ENCODE data around the gene IKBKG. TPM values are rescaled to one million over a fixed set of nuclear protein-coding genes. Genes with fewer than 3 reads are reported as not detected.
"Not testable (repeated sequence)": the region's sequence is repeated elsewhere in the genome, so short reads cannot be mapped to it uniquely, and the experiment has no call there.

The IKBKG gene
- total and polyA plus RNA-seq, 3 donors from 2014 or later: 27.9 to 38.7 (median 28.1) TPM

- intact Hi-C loops (cut with DNase I; ENCODE audit: low total_unique reads): no loop called here
- no peaks in the 10 kb centered on the region for H3K36me3 ChIP-seq (ENCODE audit: low read depth, missing control alignments)
- H3K27me3 ChIP-seq: no peaks in the 10 kb centered on the region
- TF ChIP-seq POLR2A (IDR thresholded peaks at IDR 0.05) (no peak), CTCF (IDR thresholded peaks at IDR 0.05) (no peak)
- H3K9me3 ChIP-seq: no peaks in the 10 kb centered on the region
- H3K27ac ChIP-seq: no peak overlapping the region
- peaks cover 14% of the 10 kb centered on the region for H3K4me1 ChIP-seq
- H3K4me3 ChIP-seq: peak overlapping the region; percentile 64 to 73
- 48 to 66% methylated on average over 15 to 17 of the region's 17 CpGs for WGBS, 2 donors
- no peak for DNase-seq
These were observed 1.6 kb upstream of the IKBKG start for GRCh38 chrX:154545673-154546274.

DNA sequence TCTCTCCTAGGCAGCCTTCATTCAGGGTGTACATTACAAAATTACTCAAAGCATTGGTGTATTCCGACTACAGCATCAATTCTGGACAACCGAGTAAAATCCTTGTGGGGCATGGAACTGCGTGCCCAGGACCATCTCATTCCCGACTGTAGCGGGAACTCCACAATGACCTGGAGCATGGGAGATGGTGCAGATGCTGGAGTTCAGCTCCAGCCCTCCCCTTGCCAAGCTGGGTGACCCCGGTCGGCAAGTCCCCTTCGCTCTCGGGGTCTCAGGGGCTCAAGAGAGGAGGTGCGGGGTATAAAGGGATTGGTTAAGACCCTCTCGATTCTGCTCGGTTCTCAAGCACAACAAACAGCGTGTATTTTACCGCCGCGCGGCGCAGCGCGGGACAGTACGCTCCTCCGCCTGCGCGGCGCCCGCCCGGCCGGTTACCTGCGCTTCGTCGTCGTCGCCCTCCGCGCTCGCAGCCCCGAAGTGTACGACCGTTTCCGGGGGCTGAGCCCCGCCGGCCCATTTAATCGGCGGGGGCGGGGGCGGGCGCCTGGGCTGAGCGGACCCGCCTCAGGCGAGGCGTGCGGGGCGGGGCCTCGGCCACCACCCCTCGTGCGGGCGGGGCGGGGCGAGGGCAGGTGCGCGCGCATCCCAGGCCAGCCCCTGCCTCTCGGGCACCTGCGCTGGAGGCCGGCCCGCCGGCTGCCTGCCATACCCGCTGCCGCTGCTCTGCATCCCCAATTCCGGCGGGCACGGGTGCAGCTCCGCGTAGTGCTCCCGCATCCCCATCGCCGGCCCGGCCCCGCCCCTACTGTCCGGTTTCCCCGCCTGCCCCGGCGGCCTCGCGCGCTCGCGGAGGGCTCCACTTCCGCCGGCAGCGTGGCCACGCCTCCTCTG is 821 bp upstream of the IKBKG start, which contains the start of gene G6PD:
G6PD (minus strand) TSS at position 493 of the 891 bp plus-strand sequence. CDS start 691 bp downstream, outside the sequence.
- Histone ChIP-seq H3K4me3 (peak within 1 kb of the TSS; percentile 64 to 73), H3K27me3 (no peaks in the 10 kb centered on the region), H3K36me3 (ENCODE audit: low read depth, missing control alignments) (no peaks in the 10 kb centered on the region), H3K9me3 (no peaks in the 10 kb centered on the region), H3K27ac (peak within 1 kb of the TSS; percentile 74 to 80), H3K4me1 (peaks cover 9% of the 10 kb centered on the region)
- intact Hi-C loops (cut with DNase I; ENCODE audit: low total_unique reads): no loop called here
- 0% methylated on average over 9 of the region's 92 CpGs; no CpG with 5 or more reads in 1 of the 2 donors for WGBS, 2 donors
- TF ChIP-seq CTCF (IDR thresholded peaks at IDR 0.05) (no peak), POLR2A (IDR thresholded peaks at IDR 0.05) (no peak)
- peak; percentile 75 for DNase-seq

DNA sequence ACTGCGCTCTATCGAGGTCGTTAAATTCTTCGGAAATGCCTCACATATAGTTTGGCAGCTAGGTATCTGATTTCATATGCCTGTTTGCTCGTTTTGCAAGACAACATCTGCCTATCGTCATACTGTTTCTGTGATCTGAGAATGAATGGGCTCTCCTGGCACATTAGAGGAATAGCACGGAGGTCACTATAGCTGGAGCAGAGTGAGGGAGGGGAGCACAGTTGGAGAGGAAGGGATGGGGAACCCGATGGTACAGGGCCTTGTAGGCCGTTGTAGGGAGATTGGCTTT is 552 bp downstream of the IKBKG start:
- 0 to 3% methylated on average over 6 to 9 of the region's 9 CpGs for WGBS, 2 donors
- no peaks in the 10 kb centered on the region for H3K9me3 ChIP-seq
- H3K4me3 ChIP-seq: peak overlapping the region; percentile 64 to 73
- intact Hi-C loops (cut with DNase I; ENCODE audit: low total_unique reads): no loop called here
- H3K4me1 ChIP-seq: no peaks in the 10 kb centered on the region
- TF ChIP-seq POLR2A (IDR thresholded peaks at IDR 0.05) (no peak), CTCF (IDR thresholded peaks at IDR 0.05) (no peak)
- no peaks in the 10 kb centered on the region for H3K27me3 ChIP-seq
- no peak for DNase-seq
- H3K27ac ChIP-seq: peak overlapping the region; percentile 74 to 80
- no peaks in the 10 kb centered on the region for H3K36me3 ChIP-seq (ENCODE audit: low read depth, missing control alignments)

DNA sequence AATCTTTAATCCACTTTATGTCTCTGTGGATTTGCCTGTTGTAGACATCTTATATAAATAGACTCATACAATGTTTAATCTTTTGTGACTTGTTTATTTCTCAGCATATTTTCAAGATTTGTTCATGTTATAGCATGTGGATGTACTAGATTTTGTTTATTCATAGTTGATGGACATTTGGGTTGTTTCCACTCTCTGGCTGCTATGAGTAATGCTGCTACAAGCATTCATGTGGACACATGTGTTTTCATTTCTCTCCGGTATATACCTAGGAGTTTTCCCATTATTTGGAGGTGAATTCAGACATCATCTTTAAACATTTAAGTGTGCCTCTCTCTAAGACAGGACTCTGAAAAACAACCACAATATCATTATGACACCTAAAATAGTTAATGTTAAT is 2.3 kb downstream of the IKBKG start:
- Histone ChIP-seq H3K9me3 (no peaks in the 10 kb centered on the region), H3K27ac (no peak overlapping the region), H3K4me1 (no peaks in the 10 kb centered on the region), H3K36me3 (ENCODE audit: low read depth, missing control alignments) (no peaks in the 10 kb centered on the region), H3K27me3 (no peaks in the 10 kb centered on the region), H3K4me3 (no peak overlapping the region)
- TF ChIP-seq POLR2A (IDR thresholded peaks at IDR 0.05) (no peak), CTCF (IDR thresholded peaks at IDR 0.05) (no peak)
- 67 to 93% methylated on average over 1 of the region's 1 CpG for WGBS, 2 donors
- intact Hi-C loops (cut with DNase I; ENCODE audit: low total_unique reads): no loop called here
- DNase-seq: no peak

DNA sequence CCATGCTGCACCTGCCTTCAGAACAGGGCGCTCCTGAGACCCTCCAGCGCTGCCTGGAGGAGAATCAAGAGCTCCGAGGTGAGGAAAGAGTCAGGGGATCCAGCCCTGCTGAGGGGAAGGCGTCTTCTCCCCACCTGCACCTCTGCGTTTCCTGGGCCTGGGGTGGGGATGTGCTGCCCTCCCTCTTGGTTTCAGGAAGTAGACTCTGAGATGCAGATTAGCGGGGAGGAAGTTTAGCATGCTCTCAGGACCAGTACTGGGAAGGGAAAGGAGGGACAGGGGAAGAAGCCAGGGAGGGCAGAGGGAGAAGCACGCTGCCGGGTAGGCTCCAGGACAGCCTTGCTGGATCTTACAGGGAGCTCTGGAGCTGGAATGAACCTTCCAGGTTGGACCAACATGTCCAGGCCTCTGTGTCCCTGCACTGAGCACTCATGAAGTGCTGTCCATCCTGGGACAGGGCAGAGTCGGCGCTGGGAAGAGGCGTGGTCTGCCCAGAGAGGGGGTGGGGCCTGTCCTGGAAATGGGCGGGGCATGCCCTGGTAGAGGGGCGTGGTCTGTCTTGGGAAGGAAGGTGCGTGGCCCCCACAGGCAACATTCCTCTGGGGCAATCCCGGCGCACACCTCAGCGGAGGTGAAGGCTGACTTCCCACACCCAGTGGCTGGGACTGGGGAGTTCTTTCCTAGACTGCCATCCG is 4.8 kb downstream of the IKBKG start:
- H3K27ac ChIP-seq; DNase-seq; H3K27me3 ChIP-seq; H3K4me3 ChIP-seq; H3K36me3 ChIP-seq (ENCODE audit: low read depth, missing control alignments); H3K4me1 ChIP-seq; intact Hi-C loops (cut with DNase I; ENCODE audit: low total_unique reads); H3K9me3 ChIP-seq: not testable (repeated sequence)
- 89% methylated on average over 7 of the region's 18 CpGs; no CpG with 5 or more reads in 1 of the 2 donors for WGBS, 2 donors

- H3K4me3 ChIP-seq; H3K36me3 ChIP-seq (ENCODE audit: low read depth, missing control alignments); H3K27me3 ChIP-seq; H3K9me3 ChIP-seq; H3K27ac ChIP-seq; DNase-seq; intact Hi-C loops (cut with DNase I; ENCODE audit: low total_unique reads); H3K4me1 ChIP-seq: not testable (repeated sequence)
- no CpG with 5 or more reads among the region's 24 CpGs for WGBS, 2 donors
These were observed 10.8 kb downstream of the IKBKG start for GRCh38 chrX:154558060-154558690.

DNA sequence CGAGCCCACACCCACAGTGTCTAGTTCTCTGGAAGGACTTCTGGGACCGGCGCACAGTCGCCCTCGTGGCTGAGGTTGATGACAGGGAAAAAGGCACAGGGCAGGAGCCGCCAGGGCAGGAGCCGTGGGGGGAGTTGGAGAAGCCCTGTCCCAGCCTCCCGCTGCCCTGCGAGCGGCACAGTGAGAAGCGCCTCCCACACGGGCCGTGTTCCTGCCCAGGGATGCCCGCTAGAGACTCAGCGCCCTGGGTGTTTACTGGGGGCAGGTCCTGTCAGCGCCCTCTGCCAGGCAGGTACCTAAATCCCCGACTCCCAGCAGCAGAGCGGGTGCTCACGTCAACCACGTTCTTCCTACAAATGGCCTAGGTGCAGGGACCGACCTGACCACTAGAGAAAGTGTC is 11.5 kb downstream of the IKBKG start:
- H3K9me3 ChIP-seq; H3K4me3 ChIP-seq; H3K36me3 ChIP-seq (ENCODE audit: low read depth, missing control alignments); H3K27ac ChIP-seq; H3K27me3 ChIP-seq; intact Hi-C loops (cut with DNase I; ENCODE audit: low total_unique reads); DNase-seq; H3K4me1 ChIP-seq: not testable (repeated sequence)
- no CpG with 5 or more reads among the region's 21 CpGs for WGBS, 2 donors
